Osteocyte (in vitro differentiated cells): ENCODE measurements around the gene SCGB1D4. TPM values are rescaled to one million over a fixed set of nuclear protein-coding genes. Genes with fewer than 3 reads are reported as not detected.

ENCODE experiments used
- DNase-seq: peaks from one replicate; pipeline ENCODE4 v3.0.0; 2021; ENCODE audit warnings: mixed read lengths; ENCODE audit not compliant: unreplicated experiment; ENCODE audit errors: extremely low spot score
- H3K27ac Mint-ChIP-seq: one replicate; pipeline ENCODE4 v1.8.0; 2021; ENCODE audit warnings: mild to moderate bottlenecking, mixed read lengths; ENCODE audit not compliant: unreplicated experiment
- H3K27me3 Mint-ChIP-seq: one replicate; pipeline ENCODE4 v1.8.0; 2021; ENCODE audit warnings: mixed read lengths; ENCODE audit not compliant: unreplicated experiment
- H3K36me3 Mint-ChIP-seq: one replicate; pipeline ENCODE4 v1.8.0; 2021; ENCODE audit warnings: mixed read lengths; ENCODE audit not compliant: unreplicated experiment
- H3K4me1 Mint-ChIP-seq: one replicate; pipeline ENCODE4 v1.8.0; 2021; ENCODE audit warnings: mixed read lengths; ENCODE audit not compliant: unreplicated experiment
- H3K4me3 Mint-ChIP-seq: one replicate; pipeline ENCODE4 v1.8.0; 2021; ENCODE audit warnings: mild to moderate bottlenecking, moderate library complexity, mixed read lengths; ENCODE audit not compliant: unreplicated experiment
- H3K9me3 Mint-ChIP-seq: one replicate; pipeline ENCODE4 v1.8.0; 2021; ENCODE audit warnings: mixed read lengths; ENCODE audit not compliant: unreplicated experiment
- total RNA-seq: library from RNA; stranded (reverse); gene quantifications from 2 replicates; pipeline ENCODE4 v1.2.1, GENCODE V29; 2021
- TF ChIP-seq, protein P1 (sequence below): fragments of 200-600 bp; sonication (generic); IDR thresholded peaks from 2 replicates; pipeline ENCODE4 v1.5.0; 2021; ENCODE audit warnings: antibody characterized with exemption, mild to moderate bottlenecking, moderate library complexity

The SCGB1D4 gene
- total RNA-seq, 1 donor from 2014 or later = not detected

DNA sequence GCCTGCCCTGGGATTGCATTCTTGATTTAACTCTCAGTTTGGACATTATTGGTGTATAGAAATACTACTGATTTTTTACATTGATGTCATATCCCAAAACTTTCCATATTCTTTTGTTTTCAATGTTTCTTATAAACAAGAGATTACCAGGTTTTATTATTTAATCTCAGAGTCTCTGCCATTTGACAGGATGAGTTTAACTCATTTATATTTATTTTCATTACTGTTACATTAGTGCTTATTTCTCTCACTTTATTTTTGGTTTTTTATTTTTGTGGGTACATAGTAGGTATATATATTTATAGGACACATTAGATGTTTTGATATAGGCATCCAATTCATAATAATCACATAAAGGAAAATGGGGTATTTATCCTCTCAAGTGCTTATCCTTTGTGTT, 9.1 kb upstream of the SCGB1D4 start:
- Mint-ChIP-seq H3K36me3 (no peaks in the 10 kb centered on the region), H3K27ac (no peak overlapping the region), H3K4me3 (no peak overlapping the region), H3K4me1 (peaks cover 3% of the 10 kb centered on the region), H3K9me3 (peaks cover 3% of the 10 kb centered on the region), H3K27me3 (peaks cover 35% of the 10 kb centered on the region)
- TF ChIP-seq, protein P1, sequence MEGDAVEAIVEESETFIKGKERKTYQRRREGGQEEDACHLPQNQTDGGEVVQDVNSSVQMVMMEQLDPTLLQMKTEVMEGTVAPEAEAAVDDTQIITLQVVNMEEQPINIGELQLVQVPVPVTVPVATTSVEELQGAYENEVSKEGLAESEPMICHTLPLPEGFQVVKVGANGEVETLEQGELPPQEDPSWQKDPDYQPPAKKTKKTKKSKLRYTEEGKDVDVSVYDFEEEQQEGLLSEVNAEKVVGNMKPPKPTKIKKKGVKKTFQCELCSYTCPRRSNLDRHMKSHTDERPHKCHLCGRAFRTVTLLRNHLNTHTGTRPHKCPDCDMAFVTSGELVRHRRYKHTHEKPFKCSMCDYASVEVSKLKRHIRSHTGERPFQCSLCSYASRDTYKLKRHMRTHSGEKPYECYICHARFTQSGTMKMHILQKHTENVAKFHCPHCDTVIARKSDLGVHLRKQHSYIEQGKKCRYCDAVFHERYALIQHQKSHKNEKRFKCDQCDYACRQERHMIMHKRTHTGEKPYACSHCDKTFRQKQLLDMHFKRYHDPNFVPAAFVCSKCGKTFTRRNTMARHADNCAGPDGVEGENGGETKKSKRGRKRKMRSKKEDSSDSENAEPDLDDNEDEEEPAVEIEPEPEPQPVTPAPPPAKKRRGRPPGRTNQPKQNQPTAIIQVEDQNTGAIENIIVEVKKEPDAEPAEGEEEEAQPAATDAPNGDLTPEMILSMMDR = no peak
- no peak for DNase-seq

DNA sequence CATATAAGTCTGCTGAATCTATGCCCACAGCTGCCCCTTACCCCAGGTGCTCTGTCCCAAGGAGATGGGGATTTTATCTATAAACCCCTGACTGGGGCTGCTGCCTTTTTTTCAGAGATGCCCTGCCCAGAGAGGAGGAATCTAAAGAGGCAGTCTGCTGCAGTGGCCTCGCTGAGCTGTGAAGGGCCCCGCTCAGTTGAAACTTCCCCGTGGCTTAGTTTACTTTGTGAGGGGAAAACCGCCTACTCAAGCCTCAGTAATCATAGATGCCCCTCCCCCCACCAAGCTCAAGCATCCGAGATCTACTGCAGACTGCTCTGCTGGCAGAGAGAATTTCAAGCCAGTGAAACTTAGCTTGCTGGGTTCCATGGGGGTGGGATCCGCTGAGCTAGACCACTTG, 7.4 kb upstream of the SCGB1D4 start:
- Mint-ChIP-seq H3K27ac (no peak overlapping the region), H3K36me3 (no peaks in the 10 kb centered on the region), H3K4me3 (no peak overlapping the region), H3K4me1 (peaks cover 3% of the 10 kb centered on the region), H3K9me3 (peaks cover 3% of the 10 kb centered on the region), H3K27me3 (peaks cover 25% of the 10 kb centered on the region)
- no peak for DNase-seq
- TF ChIP-seq, protein P1 = no peak

DNA sequence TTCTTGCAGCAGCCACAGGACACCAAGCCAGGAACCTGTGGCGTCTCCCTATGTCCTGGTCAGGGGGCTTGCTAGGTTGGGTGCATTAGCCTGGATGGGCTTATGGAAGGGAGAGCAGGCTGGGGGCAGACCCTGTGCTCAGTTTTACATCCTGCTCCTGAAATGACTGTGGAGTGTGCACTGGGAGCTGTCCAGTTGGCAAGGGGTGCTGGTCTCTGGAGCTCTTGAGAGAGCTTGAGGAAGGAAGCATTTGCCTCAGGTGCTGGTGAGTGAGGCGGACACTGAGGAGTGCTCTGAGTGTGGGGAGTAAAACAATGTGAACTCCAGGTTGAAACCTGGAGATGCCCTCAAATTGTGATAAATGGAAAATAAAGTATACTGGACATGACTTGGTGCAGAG, 3.4 kb downstream of the SCGB1D4 start:
- no peaks in the 10 kb centered on the region for H3K4me1 Mint-ChIP-seq
- no peak for DNase-seq
- TF ChIP-seq, protein P1 = no peak
- peaks cover 8% of the 10 kb centered on the region for H3K27me3 Mint-ChIP-seq
- no peaks in the 10 kb centered on the region for H3K9me3 Mint-ChIP-seq
- no peak overlapping the region for H3K4me3 Mint-ChIP-seq
- no peaks in the 10 kb centered on the region for H3K36me3 Mint-ChIP-seq
- no peak overlapping the region for H3K27ac Mint-ChIP-seq

DNA sequence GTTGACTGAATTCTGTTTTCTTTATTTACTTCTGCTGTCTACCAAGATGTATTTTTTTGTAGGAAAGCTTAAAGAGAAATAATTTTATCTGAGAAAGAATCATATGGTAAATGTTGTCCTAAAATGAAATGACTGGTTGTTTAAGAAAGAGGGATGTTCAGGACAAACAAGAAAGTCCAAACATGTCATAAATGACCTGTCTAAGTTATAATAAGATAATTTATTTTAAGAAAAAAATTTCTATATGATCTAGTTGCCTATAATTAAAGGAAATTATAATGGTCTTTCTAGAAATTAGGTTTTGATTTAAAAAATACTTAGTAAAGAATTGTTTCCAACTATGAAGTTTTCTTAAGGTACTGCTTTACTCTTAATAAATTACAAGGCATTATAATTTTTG, 18.4 kb downstream of the SCGB1D4 start:
- peaks cover 18% of the 10 kb centered on the region for H3K27me3 Mint-ChIP-seq
- H3K9me3 Mint-ChIP-seq = peaks cover 4% of the 10 kb centered on the region
- no peak overlapping the region for H3K4me3 Mint-ChIP-seq
- TF ChIP-seq, protein P1 = no peak
- H3K36me3 Mint-ChIP-seq = no peaks in the 10 kb centered on the region
- H3K4me1 Mint-ChIP-seq = no peaks in the 10 kb centered on the region
- H3K27ac Mint-ChIP-seq = no peak overlapping the region
- no peak for DNase-seq

DNA sequence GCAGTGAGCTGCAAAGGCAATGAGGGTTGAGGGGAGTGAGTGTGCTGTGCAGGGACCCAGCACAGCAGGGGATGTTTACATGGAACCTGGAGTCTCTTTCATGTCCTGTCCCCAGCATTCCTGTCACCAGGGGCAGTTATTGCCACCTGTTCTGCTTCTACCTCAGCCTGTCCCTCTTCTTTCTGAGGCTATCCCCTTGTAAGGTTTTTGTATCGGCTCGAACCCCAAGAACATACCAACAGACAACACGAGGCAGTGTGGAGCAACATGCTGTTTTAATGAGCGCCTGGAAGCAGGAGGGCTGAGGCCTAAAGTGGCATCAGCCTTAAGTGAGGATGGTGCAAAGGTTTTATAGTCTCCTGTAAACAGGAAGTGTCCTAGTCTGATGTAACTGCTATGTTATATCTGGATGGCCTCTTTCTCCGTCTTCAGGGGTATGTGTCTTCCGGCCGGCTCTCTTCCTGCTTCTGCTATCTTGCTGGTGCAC, 25.0 kb downstream of the SCGB1D4 start:
- Mint-ChIP-seq H3K27ac (no peak overlapping the region), H3K4me1 (no peaks in the 10 kb centered on the region)

More for the DNA sequence above, 25.0 kb downstream of the SCGB1D4 start:
- no peaks in the 10 kb centered on the region for H3K36me3 Mint-ChIP-seq
- no peaks in the 10 kb centered on the region for H3K9me3 Mint-ChIP-seq
- no peak overlapping the region for H3K4me3 Mint-ChIP-seq
- no peak for DNase-seq
- TF ChIP-seq, protein P1 = no peak
- H3K27me3 Mint-ChIP-seq = peaks cover 37% of the 10 kb centered on the region
